Breast epithelium (tissue), 3 donors: Measurements from ENCODE around the gene GYG1.

Experiments used
- POLR2AphosphoS5 ChIP-seq, 3 donors: sonication (generic); formaldehyde crosslinking; IDR thresholded peaks; one replicate each; pipeline ENCODE4 v1.6.1; 2017; ENCODE audit warnings: antibody characterized with exemption in 3 of 3
- TF ChIP-seq, protein P1 (sequence below), 3 donors: fragments of 450-650 bp; IDR thresholded peaks; one replicate each; pipeline ENCODE4 v1.5.1; 2016 to 2017; ENCODE audit warnings: antibody characterized with exemption in 3 of 3, mild to moderate bottlenecking in 3 of 3, moderate library complexity in 3 of 3

DNA sequence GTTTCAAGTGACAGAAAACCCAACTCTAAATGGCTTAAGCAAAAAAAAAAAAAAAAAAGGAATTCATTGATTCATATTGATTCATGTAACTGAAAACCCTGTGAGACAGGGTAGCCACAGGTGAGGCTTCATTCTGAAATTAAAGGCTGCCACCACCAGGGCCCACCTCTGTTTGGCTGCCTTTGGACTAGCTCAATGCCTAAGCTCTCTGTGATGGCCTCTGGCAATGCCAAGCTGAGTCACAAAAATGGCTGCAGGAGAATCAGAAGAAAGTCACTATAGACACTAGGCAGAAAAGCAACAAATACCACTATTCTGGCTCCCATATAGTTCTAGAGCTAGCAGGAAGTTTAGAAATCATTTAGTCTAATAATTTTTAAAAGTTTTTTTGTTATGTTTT lies 38.2 kb upstream of the GYG1 start:
- TF ChIP-seq, protein P1, sequence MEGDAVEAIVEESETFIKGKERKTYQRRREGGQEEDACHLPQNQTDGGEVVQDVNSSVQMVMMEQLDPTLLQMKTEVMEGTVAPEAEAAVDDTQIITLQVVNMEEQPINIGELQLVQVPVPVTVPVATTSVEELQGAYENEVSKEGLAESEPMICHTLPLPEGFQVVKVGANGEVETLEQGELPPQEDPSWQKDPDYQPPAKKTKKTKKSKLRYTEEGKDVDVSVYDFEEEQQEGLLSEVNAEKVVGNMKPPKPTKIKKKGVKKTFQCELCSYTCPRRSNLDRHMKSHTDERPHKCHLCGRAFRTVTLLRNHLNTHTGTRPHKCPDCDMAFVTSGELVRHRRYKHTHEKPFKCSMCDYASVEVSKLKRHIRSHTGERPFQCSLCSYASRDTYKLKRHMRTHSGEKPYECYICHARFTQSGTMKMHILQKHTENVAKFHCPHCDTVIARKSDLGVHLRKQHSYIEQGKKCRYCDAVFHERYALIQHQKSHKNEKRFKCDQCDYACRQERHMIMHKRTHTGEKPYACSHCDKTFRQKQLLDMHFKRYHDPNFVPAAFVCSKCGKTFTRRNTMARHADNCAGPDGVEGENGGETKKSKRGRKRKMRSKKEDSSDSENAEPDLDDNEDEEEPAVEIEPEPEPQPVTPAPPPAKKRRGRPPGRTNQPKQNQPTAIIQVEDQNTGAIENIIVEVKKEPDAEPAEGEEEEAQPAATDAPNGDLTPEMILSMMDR (IDR thresholded peaks at IDR 0.05): no peak
- no peak for TF ChIP-seq POLR2AphosphoS5 (IDR thresholded peaks at IDR 0.05)
